Activated CD8-positive, alpha-beta T cell treated with anti-CD3 and anti-CD28 coated beads for 36 hours (primary cell): ENCODE results near the gene STATH. TPM values are rescaled to one million over a fixed set of nuclear protein-coding genes. Genes with fewer than 3 reads are reported as not detected.
"Not testable (repeated sequence)": the region's sequence is repeated elsewhere in the genome, so short reads cannot be mapped to it uniquely, and the experiment has no call there.

Experiments used
- ATAC-seq: fragments of 200-7000 bp; cut with Tn5 transposase; one replicate; pipeline ENCODE4 v1.10.0; 2021; ENCODE audit warnings: mild to moderate bottlenecking, moderate library complexity
- CTCF ChIA-PET: fragments of 350-600 bp; sonication (Branson Sonifier 250); formaldehyde crosslinking; loops from one replicate; lab custom pipeline; 2021; ENCODE audit warnings: antibody characterized with exemption; lab: Charles Lee
- POLR2A ChIA-PET: fragments of 350-600 bp; sonication (Branson Sonifier 250); formaldehyde crosslinking; loops from one replicate; lab custom pipeline; 2021; ENCODE audit warnings: antibody characterized with exemption; lab: Charles Lee
- DNase-seq: peaks from one replicate; pipeline ENCODE4 v3.0.0-alpha.2; 2020
- H3K27ac Mint-ChIP-seq: one replicate; pipeline ENCODE4 v1.8.0; 2021; ENCODE audit warnings: mild to moderate bottlenecking, mixed read lengths
- H3K27me3 Mint-ChIP-seq: one replicate; pipeline ENCODE4 v1.8.0; 2021; ENCODE audit warnings: mixed read lengths
- H3K36me3 Mint-ChIP-seq: one replicate; pipeline ENCODE4 v1.8.0; 2021; ENCODE audit warnings: low read depth, mixed read lengths
- H3K4me1 Mint-ChIP-seq: one replicate; pipeline ENCODE4 v1.8.0; 2021; ENCODE audit warnings: low read depth, mixed read lengths
- H3K4me3 Mint-ChIP-seq: one replicate; pipeline ENCODE4 v1.8.0; 2021; ENCODE audit warnings: mild to moderate bottlenecking, moderate library complexity, mixed read lengths
- H3K9me3 Mint-ChIP-seq: one replicate; pipeline ENCODE4 v1.8.0; 2021; ENCODE audit warnings: mixed read lengths
- intact Hi-C: fragments of 100-400 bp; cut with micrococcal nuclease; formaldehyde crosslinking; loops from one replicate; pipeline ENCODE4 v1.10.0; 2022
- total RNA-seq, 2 experiments: library from RNA; stranded (reverse); gene quantifications; one replicate each; pipeline ENCODE4 v1.2.3, GENCODE V29; 2021
- TF ChIP-seq, protein P1 (sequence below): fragments of 200-600 bp; IDR thresholded peaks from one replicate; pipeline ENCODE4 v1.8.0; 2022; ENCODE audit warnings: antibody characterized with exemption, mild to moderate bottlenecking

The STATH gene
- total RNA-seq, 2 experiments from 2014 or later = not detected

DNA sequence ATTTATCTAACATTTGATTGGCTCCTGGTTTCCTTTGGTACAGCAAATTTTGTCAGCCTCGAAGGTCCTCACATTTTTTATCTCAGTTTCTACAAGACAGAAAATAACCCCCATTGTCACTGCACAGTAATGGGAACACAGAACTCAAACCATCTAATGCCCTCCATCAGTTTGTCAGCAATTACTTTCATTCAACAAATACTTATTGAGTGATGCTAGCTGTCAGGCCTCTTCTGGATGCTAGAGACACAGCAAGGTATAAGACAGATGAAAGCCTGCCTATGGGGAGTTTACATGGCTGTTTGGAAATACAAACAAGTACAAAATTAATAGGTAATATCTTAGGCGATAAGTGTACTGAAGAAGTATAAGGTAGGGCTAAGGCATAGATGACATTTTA, 27.5 kb downstream of the STATH start:
- Mint-ChIP-seq H3K36me3 (no peaks in the 10 kb centered on the region), H3K4me1 (no peaks in the 10 kb centered on the region), H3K4me3 (no peak overlapping the region), H3K9me3 (no peaks in the 10 kb centered on the region), H3K27ac (no peak overlapping the region), H3K27me3 (no peaks in the 10 kb centered on the region)
- DNase-seq = no peak
- intact Hi-C loops = no loop called here
- ATAC-seq = no peak
- TF ChIP-seq, protein P1, sequence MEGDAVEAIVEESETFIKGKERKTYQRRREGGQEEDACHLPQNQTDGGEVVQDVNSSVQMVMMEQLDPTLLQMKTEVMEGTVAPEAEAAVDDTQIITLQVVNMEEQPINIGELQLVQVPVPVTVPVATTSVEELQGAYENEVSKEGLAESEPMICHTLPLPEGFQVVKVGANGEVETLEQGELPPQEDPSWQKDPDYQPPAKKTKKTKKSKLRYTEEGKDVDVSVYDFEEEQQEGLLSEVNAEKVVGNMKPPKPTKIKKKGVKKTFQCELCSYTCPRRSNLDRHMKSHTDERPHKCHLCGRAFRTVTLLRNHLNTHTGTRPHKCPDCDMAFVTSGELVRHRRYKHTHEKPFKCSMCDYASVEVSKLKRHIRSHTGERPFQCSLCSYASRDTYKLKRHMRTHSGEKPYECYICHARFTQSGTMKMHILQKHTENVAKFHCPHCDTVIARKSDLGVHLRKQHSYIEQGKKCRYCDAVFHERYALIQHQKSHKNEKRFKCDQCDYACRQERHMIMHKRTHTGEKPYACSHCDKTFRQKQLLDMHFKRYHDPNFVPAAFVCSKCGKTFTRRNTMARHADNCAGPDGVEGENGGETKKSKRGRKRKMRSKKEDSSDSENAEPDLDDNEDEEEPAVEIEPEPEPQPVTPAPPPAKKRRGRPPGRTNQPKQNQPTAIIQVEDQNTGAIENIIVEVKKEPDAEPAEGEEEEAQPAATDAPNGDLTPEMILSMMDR = no peak
- ChIA-PET CTCF (no interaction called here), POLR2A (no interaction called here)

DNA sequence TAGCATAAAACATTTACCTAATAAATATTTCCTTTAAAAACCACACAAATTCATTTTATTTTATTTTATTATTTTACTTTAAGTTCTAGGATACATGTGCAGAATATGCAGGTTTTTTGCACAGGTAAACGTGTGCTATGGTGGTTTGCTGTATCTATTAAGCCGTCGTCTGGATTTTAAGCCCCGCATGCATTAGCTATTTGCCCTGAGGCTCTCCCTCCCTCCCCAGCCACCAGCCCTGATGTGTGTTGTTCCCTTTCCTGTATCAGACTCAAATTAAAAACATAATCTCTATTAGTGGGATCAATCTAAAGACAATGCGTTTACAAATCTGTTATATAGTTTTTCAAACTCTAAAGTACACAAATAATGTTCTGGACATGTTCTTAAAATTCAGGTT, 31.2 kb downstream of the STATH start:
- ChIA-PET POLR2A (no interaction called here), CTCF (no interaction called here)
- Mint-ChIP-seq H3K4me1 (no peaks in the 10 kb centered on the region), H3K27ac (no peak overlapping the region), H3K4me3 (no peak overlapping the region), H3K27me3 (no peaks in the 10 kb centered on the region), H3K9me3 (no peaks in the 10 kb centered on the region), H3K36me3 (no peaks in the 10 kb centered on the region)
- intact Hi-C loops = no loop called here
- TF ChIP-seq, protein P1 = no peak
- no peak for ATAC-seq
- DNase-seq = no peak

DNA sequence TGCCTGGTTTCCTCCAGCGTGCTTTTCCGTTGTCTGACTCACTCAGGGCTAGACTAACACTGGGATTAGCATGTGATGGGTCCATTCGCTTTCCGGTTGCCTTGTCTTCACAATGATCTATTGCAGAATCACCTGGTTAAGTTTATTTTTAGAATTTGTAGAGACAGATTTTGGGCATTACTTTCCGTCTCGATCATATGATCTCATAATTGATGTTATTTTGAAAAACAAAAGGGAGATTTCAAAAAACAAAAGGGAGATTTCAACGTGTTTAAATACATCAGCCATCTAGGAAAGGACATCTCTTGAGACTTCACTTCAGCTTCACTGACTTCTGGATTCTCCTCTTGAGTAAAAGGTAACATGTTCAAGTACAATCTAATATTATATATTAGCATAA, 32.4 kb downstream of the STATH start, which contains the start of gene HTN3:
HTN3 (plus strand) TSS at position 301 of the 400 bp plus-strand sequence. CDS start 2,282 bp downstream, outside the sequence.
- H3K36me3 Mint-ChIP-seq, H3K27me3 Mint-ChIP-seq, H3K27ac Mint-ChIP-seq, ATAC-seq, DNase-seq, H3K4me3 Mint-ChIP-seq, H3K9me3 Mint-ChIP-seq, H3K4me1 Mint-ChIP-seq, CTCF ChIA-PET, POLR2A ChIA-PET, intact Hi-C loops: not testable (repeated sequence)

DNA sequence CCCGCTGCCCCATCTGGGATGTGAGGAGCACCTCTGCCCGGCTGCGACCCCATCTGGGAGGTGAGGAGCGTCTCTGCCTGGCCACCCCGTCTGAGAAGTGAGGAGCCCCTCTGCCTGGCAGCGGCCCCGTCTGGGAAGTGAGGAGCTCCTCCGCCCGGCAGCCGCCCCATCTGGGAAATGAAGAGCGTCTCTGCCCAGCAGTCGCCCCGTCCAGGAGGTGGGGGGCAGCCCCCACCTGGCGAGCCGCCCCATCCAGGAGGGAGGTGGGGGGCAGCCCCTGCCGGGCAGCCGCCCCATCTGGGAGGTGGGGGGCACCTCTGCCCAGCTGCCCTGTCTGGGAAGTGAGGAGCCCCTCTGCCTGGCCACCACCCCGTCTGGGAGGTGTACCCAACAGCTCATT, 41.8 kb downstream of the STATH start:
- H3K4me3 Mint-ChIP-seq, H3K36me3 Mint-ChIP-seq, H3K27me3 Mint-ChIP-seq, ATAC-seq, intact Hi-C loops, DNase-seq, POLR2A ChIA-PET, H3K27ac Mint-ChIP-seq, CTCF ChIA-PET, H3K4me1 Mint-ChIP-seq: not testable (repeated sequence)
- peaks cover 13% of the 10 kb centered on the region for H3K9me3 Mint-ChIP-seq

DNA sequence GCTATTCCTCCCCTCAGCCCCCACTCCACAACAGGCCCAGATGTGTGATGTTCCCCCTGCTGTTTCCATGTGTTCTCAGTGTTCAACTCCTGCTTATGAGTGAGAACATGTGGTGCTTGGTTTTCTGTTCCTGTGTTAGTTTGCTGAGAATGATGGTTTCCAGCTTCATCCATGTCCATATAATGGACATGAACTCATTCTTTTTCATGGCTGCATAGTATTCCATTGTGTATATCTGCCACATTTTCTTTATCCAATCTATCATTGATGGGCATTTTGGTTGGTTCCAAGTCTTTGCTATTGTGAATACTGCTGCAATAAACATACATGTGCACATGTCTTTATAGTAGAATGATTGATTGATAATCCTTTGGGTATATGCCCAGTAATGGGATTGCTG, 44.2 kb downstream of the STATH start:
- intact Hi-C loops, H3K27ac Mint-ChIP-seq, H3K4me3 Mint-ChIP-seq, H3K36me3 Mint-ChIP-seq, ATAC-seq, DNase-seq, H3K4me1 Mint-ChIP-seq, POLR2A ChIA-PET, H3K27me3 Mint-ChIP-seq, CTCF ChIA-PET: not testable (repeated sequence)
- H3K9me3 Mint-ChIP-seq = peaks cover 13% of the 10 kb centered on the region

DNA sequence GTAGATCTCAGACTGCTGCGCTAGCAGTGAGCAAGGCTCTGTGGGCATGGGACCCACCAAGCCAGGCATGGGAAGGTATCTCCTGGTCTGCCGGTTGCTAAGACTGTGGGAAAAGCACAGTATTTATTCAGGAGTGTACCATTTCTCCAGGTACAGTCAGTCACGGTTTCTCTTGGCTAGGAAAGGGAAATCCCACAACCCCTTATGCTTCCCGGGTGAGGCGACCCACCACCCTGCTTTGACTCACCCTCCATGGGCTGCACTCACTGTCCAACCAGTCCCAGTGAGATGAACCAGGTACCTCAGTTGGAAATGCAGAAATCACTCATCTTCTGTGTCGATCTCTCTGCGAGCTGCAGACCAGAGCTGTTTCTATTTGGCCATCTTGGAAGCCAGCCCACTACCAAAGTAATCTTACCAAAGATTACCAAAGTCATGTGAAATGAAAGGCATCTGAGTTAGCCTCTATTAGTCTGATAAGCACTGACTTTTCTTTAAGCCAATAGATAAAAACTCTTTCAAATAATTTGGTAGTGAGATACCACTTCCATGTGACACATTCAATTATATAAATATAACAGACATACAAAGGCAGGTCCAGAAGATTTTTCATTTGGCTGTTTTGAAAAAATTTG, 46.0 kb downstream of the STATH start:
- H3K9me3 Mint-ChIP-seq = peaks cover 13% of the 10 kb centered on the region
- intact Hi-C loops = no loop called here
- ChIA-PET POLR2A (no interaction called here), CTCF (no interaction called here)
- H3K27me3 Mint-ChIP-seq = no peaks in the 10 kb centered on the region
- no peaks in the 10 kb centered on the region for H3K4me1 Mint-ChIP-seq
- H3K27ac Mint-ChIP-seq = no peak overlapping the region
- no peaks in the 10 kb centered on the region for H3K36me3 Mint-ChIP-seq
- TF ChIP-seq, protein P1 = no peak
- no peak for ATAC-seq
- no peak overlapping the region for H3K4me3 Mint-ChIP-seq
- no peak for DNase-seq

DNA sequence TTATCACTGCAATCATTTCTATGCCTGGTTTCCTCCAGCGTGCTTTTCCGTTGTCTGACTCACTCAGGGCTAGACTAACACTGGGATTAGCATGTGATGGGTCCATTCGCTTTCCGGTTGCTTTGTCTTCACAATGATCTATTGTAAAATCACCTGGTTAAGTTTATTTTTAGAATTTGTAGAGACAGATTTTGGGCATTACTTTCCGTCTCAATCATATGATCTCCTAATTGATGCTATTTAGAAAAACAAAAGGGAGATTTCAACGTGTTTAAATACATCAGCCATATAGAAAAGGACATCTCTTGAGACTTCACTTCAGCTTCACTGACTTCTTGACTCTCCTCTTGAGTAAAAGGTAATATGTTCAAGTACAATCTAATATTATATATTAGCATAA, 54.4 kb downstream of the STATH start, which contains the start of gene HTN1:
HTN1 (plus strand) TSS at position 301 of the 400 bp plus-strand sequence. CDS start 2,639 bp downstream, outside the sequence.
- DNase-seq, H3K36me3 Mint-ChIP-seq, ATAC-seq, H3K4me1 Mint-ChIP-seq, H3K27me3 Mint-ChIP-seq, POLR2A ChIA-PET, H3K9me3 Mint-ChIP-seq, H3K27ac Mint-ChIP-seq, intact Hi-C loops, CTCF ChIA-PET, H3K4me3 Mint-ChIP-seq: not testable (repeated sequence)
